Mucosa of stomach (tissue), 1 donor: ENCODE results near the gene TERT.
"Not testable (repeated sequence)": the region's sequence is repeated elsewhere in the genome, so short reads cannot be mapped to it uniquely, and the experiment has no call there.

Source experiments
- H3K27me3 ChIP-seq: one replicate; pipeline ENCODE4 v1.7.0; 2013; ENCODE audit warnings: mild to moderate bottlenecking, low read length; ENCODE audit not compliant: control insufficient read depth, insufficient read depth
- H3K36me3 ChIP-seq: one replicate; pipeline ENCODE4 v1.7.0; 2013; ENCODE audit warnings: low read length; ENCODE audit not compliant: control insufficient read depth, insufficient read depth
- H3K4me1 ChIP-seq: one replicate; pipeline ENCODE4 v1.7.0; 2013; ENCODE audit warnings: mild to moderate bottlenecking, low read length; ENCODE audit not compliant: control insufficient read depth, insufficient read depth
- H3K4me3 ChIP-seq: one replicate; pipeline ENCODE4 v1.7.0; 2013; ENCODE audit warnings: low read length
- H3K9ac ChIP-seq: one replicate; pipeline ENCODE4 v1.7.0; 2013; ENCODE audit warnings: mild to moderate bottlenecking, low read length, moderate library complexity
- H3K9me3 ChIP-seq: one replicate; pipeline ENCODE4 v1.7.0; 2013; ENCODE audit warnings: mild to moderate bottlenecking, low read length, moderate library complexity; ENCODE audit not compliant: control insufficient read depth
- donor health status: Pancreatic carcinoma.

The TERT gene

DNA sequence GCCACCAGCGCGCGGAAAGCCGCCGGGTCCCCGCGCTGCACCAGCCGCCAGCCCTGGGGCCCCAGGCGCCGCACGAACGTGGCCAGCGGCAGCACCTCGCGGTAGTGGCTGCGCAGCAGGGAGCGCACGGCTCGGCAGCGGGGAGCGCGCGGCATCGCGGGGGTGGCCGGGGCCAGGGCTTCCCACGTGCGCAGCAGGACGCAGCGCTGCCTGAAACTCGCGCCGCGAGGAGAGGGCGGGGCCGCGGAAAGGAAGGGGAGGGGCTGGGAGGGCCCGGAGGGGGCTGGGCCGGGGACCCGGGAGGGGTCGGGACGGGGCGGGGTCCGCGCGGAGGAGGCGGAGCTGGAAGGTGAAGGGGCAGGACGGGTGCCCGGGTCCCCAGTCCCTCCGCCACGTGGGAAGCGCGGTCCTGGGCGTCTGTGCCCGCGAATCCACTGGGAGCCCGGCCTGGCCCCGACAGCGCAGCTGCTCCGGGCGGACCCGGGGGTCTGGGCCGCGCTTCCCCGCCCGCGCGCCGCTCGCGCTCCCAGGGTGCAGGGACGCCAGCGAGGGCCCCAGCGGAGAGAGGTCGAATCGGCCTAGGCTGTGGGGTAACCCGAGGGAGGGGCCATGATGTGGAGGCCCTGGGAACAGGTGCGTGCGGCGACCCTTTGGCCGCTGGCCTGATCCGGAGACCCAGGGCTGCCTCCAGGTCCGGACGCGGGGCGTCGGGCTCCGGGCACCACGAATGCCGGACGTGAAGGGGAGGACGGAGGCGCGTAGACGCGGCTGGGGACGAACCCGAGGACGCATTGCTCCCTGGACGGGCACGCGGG, at the start of gene TERT:
Gene TERT (minus strand): TSS at position 234 of the 815 bp plus-strand sequence. CDS start 79 bp downstream, at position 155.
- no peak within 1 kb of the TSS for H3K9ac ChIP-seq
- peaks cover 5% of the 10 kb centered on the region for H3K27me3 ChIP-seq
- H3K9me3 ChIP-seq, result no peaks in the 10 kb centered on the region
- no peak within 1 kb of the TSS for H3K4me3 ChIP-seq
- H3K4me1 ChIP-seq, result peaks cover 8% of the 10 kb centered on the region
- H3K36me3 ChIP-seq, result no peaks in the 10 kb centered on the region

DNA sequence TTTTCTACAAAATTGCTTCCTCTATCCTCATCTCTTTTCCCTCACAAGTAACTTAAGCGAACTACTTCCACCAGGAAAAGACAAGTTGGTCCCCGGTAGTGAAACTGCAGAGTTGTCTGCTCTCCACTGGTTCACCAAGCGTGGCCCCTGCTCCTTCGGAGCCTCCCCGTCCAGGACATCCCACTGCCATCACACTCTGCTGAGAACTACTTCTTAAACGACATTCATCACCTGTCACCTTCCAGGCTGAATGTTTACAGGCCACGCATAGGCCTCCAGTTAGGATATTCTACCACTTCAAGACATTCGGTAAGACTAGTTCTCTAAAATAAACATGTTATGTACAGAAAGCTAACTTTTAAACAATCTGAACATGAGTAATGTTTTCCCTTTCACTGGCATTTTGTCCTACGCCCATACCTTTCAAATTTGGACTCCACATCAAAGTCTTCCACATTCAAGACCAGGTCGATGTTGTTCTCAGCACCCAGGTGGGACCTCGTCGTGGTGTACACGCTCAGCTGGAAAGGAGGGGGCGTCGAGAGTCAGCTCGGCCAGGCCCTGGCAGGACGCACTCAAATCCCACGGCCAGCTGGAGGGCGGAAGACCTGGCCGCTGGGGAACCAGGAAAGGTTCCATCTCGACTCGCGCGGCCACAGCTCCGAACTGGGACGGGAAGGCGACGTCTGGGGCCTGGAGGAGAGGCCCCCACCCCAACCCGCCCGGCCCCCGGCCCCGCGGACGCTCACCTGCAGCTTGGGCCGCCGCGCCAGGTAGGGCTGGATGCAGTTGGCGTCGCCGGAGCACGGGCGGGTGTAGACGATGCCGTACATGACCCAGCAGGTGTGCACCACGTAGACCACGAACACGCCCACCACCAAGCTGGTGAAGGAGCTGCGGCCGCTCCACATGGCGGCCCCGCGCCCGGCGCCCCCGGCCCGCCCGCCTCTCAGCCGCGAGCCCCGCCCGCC, 49.3 kb upstream of the TERT start:
- H3K4me1 ChIP-seq, result peaks cover 12% of the 10 kb centered on the region
- no peaks in the 10 kb centered on the region for H3K9me3 ChIP-seq
- peak overlapping the region; percentile 61 for H3K9ac ChIP-seq
- H3K4me3 ChIP-seq, result peak overlapping the region; percentile 7
- H3K27me3 ChIP-seq, result no peaks in the 10 kb centered on the region
- no peaks in the 10 kb centered on the region for H3K36me3 ChIP-seq

DNA sequence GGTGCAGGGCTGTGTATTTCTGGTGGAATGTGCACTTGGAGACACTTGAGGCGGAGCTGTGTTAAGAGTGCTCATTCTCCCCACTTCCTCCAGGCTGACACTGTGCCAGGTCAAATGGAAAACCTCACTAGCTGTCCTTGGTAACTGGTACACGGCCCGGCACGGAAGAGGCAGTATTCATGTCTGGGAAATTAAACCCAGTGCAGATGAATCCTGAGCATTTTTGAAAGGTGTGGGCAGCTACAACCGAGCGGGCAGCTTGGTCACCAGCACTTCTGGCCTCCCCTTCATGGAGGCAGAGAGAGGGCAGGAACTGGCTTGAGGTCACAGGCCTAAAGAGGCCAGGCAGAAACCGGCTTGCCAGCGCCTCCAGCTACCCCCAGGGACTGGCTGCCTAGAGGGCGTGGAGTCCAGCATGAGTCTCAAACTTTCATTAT, 48.5 kb upstream of the TERT start:
- no peaks in the 10 kb centered on the region for H3K27me3 ChIP-seq
- H3K4me3 ChIP-seq, result no peak overlapping the region
- no peaks in the 10 kb centered on the region for H3K9me3 ChIP-seq
- H3K36me3 ChIP-seq, result peaks cover 8% of the 10 kb centered on the region
- H3K4me1 ChIP-seq, result peaks cover 12% of the 10 kb centered on the region
- peak overlapping the region; percentile 10 for H3K9ac ChIP-seq

DNA sequence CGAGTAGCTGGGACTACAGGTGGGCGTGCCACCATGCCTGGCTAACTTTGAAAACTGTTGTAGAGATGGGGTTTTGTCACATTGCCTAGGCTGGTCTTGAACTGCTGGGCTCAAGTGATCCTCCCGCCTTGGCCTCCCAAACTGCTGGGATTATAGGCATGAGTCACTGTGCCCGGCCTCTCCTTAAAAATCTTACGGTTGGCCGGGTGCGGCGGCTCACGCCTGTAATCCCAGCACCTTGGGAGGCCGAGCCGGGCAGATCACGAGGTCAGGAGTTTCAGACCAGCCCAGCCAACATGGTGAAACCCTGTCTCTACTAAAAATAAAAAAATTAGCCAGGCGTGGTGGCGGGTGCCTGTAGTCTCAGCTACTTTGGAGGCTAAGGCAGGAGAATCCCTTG, 47.8 kb upstream of the TERT start:
- not testable (repeated sequence) for H3K4me3 ChIP-seq, H3K9me3 ChIP-seq, H3K9ac ChIP-seq, H3K27me3 ChIP-seq
- Histone ChIP-seq H3K4me1 (peaks cover 12% of the 10 kb centered on the region), H3K36me3 (peaks cover 14% of the 10 kb centered on the region)

DNA sequence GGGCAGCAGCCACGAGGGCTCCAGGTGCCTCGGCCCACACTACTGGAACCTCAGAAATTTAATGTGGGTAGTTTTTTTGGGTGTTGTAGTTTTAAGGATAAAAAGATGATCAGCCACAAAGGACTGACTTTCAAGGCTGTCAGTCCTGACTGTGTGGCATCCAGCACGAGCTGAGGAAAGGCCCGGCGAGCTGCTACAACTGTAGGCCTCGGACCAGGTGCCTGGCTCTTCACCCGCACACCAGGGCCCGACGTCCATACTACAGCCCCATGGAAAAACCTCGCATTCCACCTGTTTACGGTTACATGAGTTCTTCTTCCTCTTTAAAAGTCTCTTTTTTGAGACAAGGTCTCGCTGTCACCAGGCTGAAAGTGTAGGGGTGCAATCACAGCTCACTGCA, 47.4 kb upstream of the TERT start:
- H3K36me3 ChIP-seq, result peaks cover 15% of the 10 kb centered on the region
- no peak overlapping the region for H3K9ac ChIP-seq
- no peaks in the 10 kb centered on the region for H3K27me3 ChIP-seq
- H3K4me1 ChIP-seq, result peaks cover 12% of the 10 kb centered on the region
- no peaks in the 10 kb centered on the region for H3K9me3 ChIP-seq
- no peak overlapping the region for H3K4me3 ChIP-seq

DNA sequence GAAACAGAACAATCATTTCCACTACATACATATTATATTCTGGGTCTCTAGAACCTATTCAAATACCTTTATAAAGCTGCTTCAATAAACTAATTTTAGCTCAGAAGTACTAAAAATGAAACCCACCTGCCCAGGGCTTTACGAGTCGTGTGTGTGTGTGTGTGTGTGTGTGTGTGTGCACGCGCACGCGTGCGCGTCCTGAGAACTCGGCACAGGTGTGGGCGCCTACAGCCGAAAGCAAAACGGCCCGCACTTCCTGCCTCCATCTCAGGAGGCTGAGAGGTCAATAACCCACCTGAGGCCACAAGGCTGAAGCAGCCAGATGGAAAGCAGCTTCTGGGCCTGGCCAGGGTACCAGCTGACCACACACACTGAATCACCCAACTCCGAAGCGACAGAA, 47.0 kb upstream of the TERT start:
- Histone ChIP-seq H3K9ac (no peak overlapping the region), H3K27me3 (no peaks in the 10 kb centered on the region), H3K9me3 (no peaks in the 10 kb centered on the region), H3K36me3 (peaks cover 15% of the 10 kb centered on the region), H3K4me1 (peaks cover 12% of the 10 kb centered on the region), H3K4me3 (no peak overlapping the region)

DNA sequence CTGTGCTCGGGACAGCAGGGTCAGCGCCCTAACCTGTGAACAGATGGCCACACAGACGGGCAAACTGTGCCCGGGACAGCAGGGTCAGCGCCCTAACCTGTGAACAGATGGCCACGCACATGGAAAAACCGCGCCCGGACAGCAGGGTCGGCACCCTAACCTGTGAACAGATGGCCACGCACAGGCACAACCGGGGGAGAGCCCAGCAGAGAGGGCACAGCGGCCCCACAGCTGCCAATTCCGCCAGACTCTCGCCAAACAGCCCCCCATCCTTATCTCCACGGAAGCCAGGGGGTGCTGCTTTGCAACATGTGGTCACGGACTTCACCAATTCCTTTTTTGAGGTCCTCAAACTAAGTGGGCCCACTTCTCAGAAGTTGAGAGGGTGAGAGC, 44.9 kb upstream of the TERT start:
- H3K4me1 ChIP-seq, result not testable (repeated sequence)
- H3K36me3 ChIP-seq, result peaks cover 20% of the 10 kb centered on the region

DNA sequence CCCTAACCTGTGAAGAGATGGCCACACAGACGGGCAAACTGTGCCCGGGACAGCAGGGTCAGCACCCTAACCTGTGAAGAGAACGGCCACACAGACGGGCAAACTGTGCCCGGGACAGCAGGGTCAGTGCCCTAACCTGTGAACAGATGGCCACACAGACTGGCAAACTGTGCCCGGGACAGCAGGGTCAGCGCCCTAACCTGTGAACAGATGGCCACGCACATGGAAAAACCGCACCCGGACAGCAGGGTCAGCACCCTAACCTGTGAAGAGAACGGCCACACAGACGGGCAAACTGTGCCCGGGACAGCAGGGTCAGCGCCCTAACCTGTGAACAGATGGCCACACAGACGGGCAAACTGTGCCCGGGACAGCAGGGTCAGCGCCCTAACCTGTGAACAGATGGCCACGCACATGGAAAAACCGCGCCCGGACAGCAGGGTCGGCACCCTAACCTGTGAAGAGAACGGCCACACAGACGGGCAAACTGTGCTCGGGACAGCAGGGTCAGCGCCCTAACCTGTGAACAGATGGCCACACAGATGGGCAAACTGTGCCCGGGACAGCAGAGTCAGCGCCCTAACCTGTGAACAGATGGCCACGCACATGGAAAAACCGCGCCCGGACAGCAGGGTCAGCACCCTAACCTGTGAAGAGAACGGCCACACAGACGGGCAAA, 44.4 kb upstream of the TERT start:
- H3K27me3 ChIP-seq, H3K9ac ChIP-seq, H3K4me3 ChIP-seq, H3K9me3 ChIP-seq, H3K4me1 ChIP-seq: not testable (repeated sequence)
- peaks cover 20% of the 10 kb centered on the region for H3K36me3 ChIP-seq

More for the DNA sequence above, 44.9 kb upstream of the TERT start:
- not testable (repeated sequence) for H3K9me3 ChIP-seq, H3K27me3 ChIP-seq, H3K9ac ChIP-seq, H3K4me3 ChIP-seq

DNA sequence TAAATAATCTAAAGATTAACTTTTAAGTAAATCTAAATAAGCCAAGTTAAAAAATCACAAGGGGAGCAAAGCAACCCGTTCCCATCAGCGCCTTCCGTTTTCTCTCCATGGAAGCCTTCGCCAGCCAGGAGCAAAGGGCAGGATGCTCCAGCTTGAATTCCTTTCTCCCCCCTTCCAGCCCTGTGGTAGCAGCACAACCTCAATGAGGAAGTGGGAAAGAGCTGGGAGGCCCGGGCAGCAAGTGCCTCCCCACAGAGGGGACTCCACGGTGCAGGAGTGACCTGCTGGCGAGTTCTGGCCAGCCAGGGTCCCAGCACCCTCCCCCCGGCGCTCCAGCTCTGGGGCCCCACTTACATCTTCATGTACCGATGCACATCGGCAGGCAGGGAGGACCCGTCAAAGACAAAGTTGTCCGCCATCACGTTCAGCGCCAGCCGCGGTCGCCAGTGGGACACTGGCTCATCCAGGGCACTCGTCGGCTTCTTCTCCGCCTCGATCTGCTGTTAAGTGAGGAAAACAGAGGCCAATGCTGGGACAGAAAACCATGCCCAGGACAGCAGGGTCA, 43.7 kb upstream of the TERT start:
- Histone ChIP-seq H3K36me3 (peaks cover 20% of the 10 kb centered on the region), H3K4me3 (no peak overlapping the region)

DNA sequence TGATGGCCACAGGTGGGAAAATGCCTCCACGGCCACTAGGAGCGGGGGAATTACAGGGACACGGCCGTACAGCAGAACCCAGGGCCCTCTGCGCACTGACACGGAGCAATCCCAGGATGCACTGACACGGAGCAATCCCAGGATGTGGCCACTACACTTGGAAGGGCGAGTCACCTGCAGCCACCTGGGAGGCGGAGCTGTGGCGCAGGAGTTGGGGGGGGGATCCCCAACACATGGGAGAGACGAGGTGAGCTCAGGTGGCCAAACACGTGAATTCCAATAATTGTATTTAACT, 43.3 kb upstream of the TERT start:
- peaks cover 1% of the 10 kb centered on the region for H3K4me1 ChIP-seq
- H3K9me3 ChIP-seq, result no peaks in the 10 kb centered on the region
- no peak overlapping the region for H3K9ac ChIP-seq
- H3K36me3 ChIP-seq, result peaks cover 20% of the 10 kb centered on the region
- H3K27me3 ChIP-seq, result no peaks in the 10 kb centered on the region
- H3K4me3 ChIP-seq, result no peak overlapping the region

More for the DNA sequence above, 43.7 kb upstream of the TERT start:
- peaks cover 6% of the 10 kb centered on the region for H3K4me1 ChIP-seq
- no peaks in the 10 kb centered on the region for H3K9me3 ChIP-seq
- H3K27me3 ChIP-seq, result no peaks in the 10 kb centered on the region
- no peak overlapping the region for H3K9ac ChIP-seq

DNA sequence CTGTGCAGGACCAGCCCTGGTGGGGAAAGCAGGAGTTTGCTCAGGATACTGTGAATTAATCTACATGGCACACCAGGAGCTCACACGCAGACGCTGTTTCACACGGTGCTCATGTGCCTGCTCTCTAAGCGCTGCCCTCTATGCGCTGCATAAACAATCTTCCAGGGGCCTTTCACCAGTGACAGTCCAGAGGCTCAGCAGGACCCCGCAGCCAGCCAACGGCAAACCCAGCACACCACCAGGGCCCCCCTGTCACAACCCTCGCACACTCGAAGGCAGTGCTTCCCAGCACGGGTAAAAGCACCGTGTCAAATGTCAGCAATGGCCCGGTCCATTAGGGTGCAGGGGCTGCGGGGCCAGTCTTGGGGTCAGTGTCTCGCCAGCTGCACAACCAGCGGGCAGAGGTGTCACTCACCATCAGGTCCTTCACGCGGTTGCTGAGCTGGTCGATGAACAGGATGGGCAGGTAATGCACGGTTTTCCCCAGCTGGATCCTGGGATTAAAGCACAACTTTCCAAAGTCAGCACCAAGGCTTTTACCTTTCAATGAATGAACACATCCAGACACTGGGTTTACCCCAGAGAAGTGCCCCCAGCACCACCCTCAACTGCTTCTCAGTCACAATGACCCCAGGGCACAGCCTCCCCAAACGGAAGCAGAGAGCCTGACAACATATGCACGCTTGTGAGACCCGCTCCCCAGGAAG, 42.8 kb upstream of the TERT start:
- Histone ChIP-seq H3K4me3 (no peak overlapping the region), H3K9me3 (no peaks in the 10 kb centered on the region), H3K27me3 (no peaks in the 10 kb centered on the region), H3K4me1 (peaks cover 2% of the 10 kb centered on the region), H3K36me3 (peaks cover 20% of the 10 kb centered on the region), H3K9ac (no peak overlapping the region)
